ENCODE results near the gene DPP3. TPM values are rescaled to one million over a fixed set of nuclear protein-coding genes. Genes with fewer than 3 reads are reported as not detected.

Gene DPP3
- total and polyA plus RNA-seq, 2 donors (not counting 1 experiment from before 2014, with no cell fraction given), result 21.5 to 40.6 TPM

DNA sequence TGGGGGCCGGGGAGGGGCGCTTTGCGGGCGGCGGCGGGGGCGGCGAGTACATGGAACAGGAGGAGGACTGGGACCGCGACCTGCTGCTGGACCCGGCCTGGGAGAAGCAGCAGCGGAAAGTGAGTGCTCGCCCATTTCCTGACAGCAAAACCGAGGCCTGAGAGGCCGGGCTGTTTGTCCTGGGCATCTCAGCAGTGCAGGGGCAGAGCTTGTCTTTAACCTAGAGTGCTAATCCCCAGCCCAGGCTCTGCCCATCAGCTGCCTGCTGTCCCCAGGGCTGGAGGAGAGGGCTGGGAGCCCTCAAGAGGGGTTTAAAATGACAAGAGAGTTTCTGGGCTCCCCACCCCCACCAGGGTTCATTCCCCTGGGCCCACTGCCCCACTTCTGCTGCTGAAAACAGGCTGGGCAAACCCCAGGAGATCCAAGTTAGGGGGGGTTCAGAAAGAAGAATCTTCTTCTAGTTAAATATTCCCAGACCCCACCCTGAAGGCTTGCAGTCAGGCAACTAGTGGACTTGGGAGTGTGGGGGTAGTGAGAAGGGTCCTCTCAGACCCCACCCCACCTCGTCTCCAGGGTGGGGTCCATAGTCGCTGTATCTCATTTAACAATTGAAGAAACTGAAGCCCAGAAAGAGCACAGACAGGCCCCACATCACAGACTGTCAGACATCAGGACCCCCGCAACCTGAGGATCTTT, 66.9 kb downstream of the DPP3 start:
- 35% methylated on average over 15 of the region's 18 CpGs for WGBS (ENCODE audit: insufficient coverage)
- intact Hi-C loops (cut with micrococcal nuclease), result loop anchor here (1.0 to 2.0 kb wide), 6 partner anchors 37 to 296 kb away; partner anchors contain the start of genes BBS1, CCDC87, CCS and DPP3

More for the DNA sequence above, 66.9 kb downstream of the DPP3 start:
- no peak overlapping the region for H3K27ac Mint-ChIP-seq
- no peaks in the 10 kb centered on the region for H3K27me3 Mint-ChIP-seq
- DNase-seq (peak; percentile 30), ATAC-seq (ENCODE audit: low read depth) (no peak)
- peak overlapping the region; percentile 100 for H3K4me2 ChIP-seq (replicated peaks; ENCODE audit: low read depth, low read length, poor library complexity, severe bottlenecking)
- no peak for TF ChIP-seq EZH2 (IDR thresholded peaks at IDR 0.05; ENCODE audit: borderline replicate concordance, insufficient read depth, low read depth, low read length, poor library complexity, severe bottlenecking)
- TF ChIP-seq, protein P1, sequence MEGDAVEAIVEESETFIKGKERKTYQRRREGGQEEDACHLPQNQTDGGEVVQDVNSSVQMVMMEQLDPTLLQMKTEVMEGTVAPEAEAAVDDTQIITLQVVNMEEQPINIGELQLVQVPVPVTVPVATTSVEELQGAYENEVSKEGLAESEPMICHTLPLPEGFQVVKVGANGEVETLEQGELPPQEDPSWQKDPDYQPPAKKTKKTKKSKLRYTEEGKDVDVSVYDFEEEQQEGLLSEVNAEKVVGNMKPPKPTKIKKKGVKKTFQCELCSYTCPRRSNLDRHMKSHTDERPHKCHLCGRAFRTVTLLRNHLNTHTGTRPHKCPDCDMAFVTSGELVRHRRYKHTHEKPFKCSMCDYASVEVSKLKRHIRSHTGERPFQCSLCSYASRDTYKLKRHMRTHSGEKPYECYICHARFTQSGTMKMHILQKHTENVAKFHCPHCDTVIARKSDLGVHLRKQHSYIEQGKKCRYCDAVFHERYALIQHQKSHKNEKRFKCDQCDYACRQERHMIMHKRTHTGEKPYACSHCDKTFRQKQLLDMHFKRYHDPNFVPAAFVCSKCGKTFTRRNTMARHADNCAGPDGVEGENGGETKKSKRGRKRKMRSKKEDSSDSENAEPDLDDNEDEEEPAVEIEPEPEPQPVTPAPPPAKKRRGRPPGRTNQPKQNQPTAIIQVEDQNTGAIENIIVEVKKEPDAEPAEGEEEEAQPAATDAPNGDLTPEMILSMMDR (IDR thresholded peaks at IDR 0.05), result no peak
- ChIA-PET POLR2A (interaction anchor here (0.5 kb wide), 1 partner anchor 64 kb away, joined by 4 read pairs; no protein-coding TSS in a partner anchor), CTCF (interaction anchor here (1.0 to 6.4 kb wide), 4 partner anchors 13 to 161 kb away, joined by 3 to 58 read pairs (median 4); partner anchors contain the start of gene RBM4B)
- H3K9me3 Mint-ChIP-seq (ENCODE audit: insufficient read depth), result no peaks in the 10 kb centered on the region
- no peaks in the 10 kb centered on the region for H3K9me3 ChIP-seq (ENCODE audit: control extremely low read depth in 1 of 3, control insufficient read depth in 2 of 3, insufficient read depth in 1 of 3, low read length in 2 of 3)
- no peak overlapping the region for H3K27ac ChIP-seq (ENCODE audit: low read length in 2 of 2)
- H3K36me3 ChIP-seq (replicated peaks in 1 of 2; ENCODE audit: control extremely low read depth in 1 of 2, control insufficient read depth in 1 of 2, extremely low read depth in 1 of 2, insufficient read depth in 2 of 2, low read length in 1 of 2), result peaks cover 0 to 8% of the 10 kb centered on the region in 2 experiments
- H3K79me2 ChIP-seq (ENCODE audit: control insufficient read depth, insufficient read depth, low read length), result peaks cover 10% of the 10 kb centered on the region
- H4K20me1 ChIP-seq (ENCODE audit: control insufficient read depth, insufficient read depth, low read length, poor library complexity, severe bottlenecking), result no peaks in the 10 kb centered on the region
- peak overlapping the region; percentile 83 for H2AFZ ChIP-seq (ENCODE audit: insufficient read depth, low read depth, low read length, poor library complexity, severe bottlenecking)
- no peaks in the 10 kb centered on the region for H3K27me3 ChIP-seq (replicated peaks in 1 of 4; ENCODE audit: control extremely low read depth in 1 of 4, control insufficient read depth in 3 of 4, insufficient read depth in 4 of 4, low read length in 3 of 4)
- H3K4me1 ChIP-seq (ENCODE audit: control insufficient read depth in 2 of 2, insufficient read depth in 2 of 2, low read length in 2 of 2), result peaks cover 26 to 34% of the 10 kb centered on the region in 2 donors
- peak overlapping the region; percentile 96 for H3K9ac ChIP-seq (ENCODE audit: low read length)
- H3K4me3 ChIP-seq (ENCODE audit: control extremely low read depth in 1 of 5, extremely low read depth in 1 of 5, insufficient read depth in 1 of 5, low read depth in 2 of 5, low read length in 4 of 5), result peak overlapping the region in 4 of 5 experiments; percentile 77 to 89 (median 84)
- H3K4me1 Mint-ChIP-seq, result peaks cover 35% of the 10 kb centered on the region
- H3K4me3 Mint-ChIP-seq, result peak overlapping the region; percentile 87

Measured in B cell (primary cell).